PFSK-1 (cell line): ENCODE results near the gene KCNMB2.

Experiments
- POLR2AphosphoS5 ChIP-seq: IDR thresholded peaks from 2 replicates; pipeline ENCODE4 v1.6.1; 2012; ENCODE audit warnings: low read depth, mild to moderate bottlenecking, control low read depth, low read length, moderate library complexity
- TAF1 ChIP-seq: IDR thresholded peaks from 2 replicates; pipeline ENCODE4 v1.6.1; 2012; ENCODE audit warnings: low read length, control low read depth, borderline replicate concordance; ENCODE audit not compliant: insufficient read depth
- TF ChIP-seq, protein P1 (sequence below), 2 experiments: IDR thresholded peaks; 2 replicates each; pipeline versions ENCODE4 v1.6.1 to v1.8.0; 2011 to 2012; ENCODE audit warnings: low read depth in 2 of 2, low read length in 2 of 2, control low read depth in 1 of 2, inconsistent platforms in 1 of 2, mild to moderate bottlenecking in 1 of 2, moderate library complexity in 1 of 2; ENCODE audit not compliant: insufficient read depth in 1 of 2

DNA sequence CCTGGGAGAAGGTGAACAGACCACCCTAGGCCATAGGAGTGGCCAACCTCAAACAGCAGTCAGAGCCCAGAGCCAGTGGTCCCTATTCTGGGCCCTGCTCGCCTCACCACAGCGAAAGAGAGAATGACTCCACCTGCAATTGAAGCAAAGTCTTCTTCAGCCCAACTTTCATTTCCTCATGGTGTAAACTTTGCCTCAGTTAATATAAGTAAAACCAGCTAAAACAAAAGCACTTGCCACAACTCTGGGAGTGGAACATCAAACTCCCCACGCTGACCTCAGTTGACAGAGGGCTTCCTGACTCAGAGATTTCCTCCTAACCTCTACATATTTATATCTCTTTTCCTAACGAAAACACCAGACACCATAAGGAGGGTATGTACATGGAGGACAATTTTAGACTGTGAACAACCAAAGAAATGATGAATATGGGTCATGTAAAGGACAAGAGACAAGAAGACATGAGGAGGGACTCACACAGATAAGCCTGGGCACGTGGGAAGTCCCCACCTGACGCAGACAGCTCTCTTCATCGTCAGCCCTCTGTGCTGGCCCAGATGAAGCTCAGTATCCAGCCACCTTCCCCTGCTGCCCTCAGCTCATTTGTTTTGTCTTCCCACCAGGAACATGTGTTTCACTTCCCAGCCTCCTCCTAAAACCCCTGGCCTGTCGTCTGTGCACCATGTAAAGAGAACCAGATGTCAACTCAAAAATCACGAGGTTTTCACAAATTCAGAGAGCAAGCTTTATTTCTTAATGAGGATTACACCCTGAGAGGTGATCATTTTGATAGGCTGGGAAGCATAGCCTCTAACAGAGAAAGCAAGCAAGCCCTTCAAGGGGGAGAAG is 140.9 kb downstream of the KCNMB2 start:
- TF ChIP-seq POLR2AphosphoS5: no peak
- no peak for TF ChIP-seq TAF1
- TF ChIP-seq, protein P1, sequence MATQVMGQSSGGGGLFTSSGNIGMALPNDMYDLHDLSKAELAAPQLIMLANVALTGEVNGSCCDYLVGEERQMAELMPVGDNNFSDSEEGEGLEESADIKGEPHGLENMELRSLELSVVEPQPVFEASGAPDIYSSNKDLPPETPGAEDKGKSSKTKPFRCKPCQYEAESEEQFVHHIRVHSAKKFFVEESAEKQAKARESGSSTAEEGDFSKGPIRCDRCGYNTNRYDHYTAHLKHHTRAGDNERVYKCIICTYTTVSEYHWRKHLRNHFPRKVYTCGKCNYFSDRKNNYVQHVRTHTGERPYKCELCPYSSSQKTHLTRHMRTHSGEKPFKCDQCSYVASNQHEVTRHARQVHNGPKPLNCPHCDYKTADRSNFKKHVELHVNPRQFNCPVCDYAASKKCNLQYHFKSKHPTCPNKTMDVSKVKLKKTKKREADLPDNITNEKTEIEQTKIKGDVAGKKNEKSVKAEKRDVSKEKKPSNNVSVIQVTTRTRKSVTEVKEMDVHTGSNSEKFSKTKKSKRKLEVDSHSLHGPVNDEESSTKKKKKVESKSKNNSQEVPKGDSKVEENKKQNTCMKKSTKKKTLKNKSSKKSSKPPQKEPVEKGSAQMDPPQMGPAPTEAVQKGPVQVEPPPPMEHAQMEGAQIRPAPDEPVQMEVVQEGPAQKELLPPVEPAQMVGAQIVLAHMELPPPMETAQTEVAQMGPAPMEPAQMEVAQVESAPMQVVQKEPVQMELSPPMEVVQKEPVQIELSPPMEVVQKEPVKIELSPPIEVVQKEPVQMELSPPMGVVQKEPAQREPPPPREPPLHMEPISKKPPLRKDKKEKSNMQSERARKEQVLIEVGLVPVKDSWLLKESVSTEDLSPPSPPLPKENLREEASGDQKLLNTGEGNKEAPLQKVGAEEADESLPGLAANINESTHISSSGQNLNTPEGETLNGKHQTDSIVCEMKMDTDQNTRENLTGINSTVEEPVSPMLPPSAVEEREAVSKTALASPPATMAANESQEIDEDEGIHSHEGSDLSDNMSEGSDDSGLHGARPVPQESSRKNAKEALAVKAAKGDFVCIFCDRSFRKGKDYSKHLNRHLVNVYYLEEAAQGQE (IDR thresholded peaks at IDR 0.05; ENCODE audit: insufficient read depth in 1 of 2, low read depth in 2 of 2, low read length in 2 of 2): no peak
